ENCODE measurements around the gene BBS9. TPM values are rescaled to one million over a fixed set of nuclear protein-coding genes. Genes with fewer than 3 reads are reported as not detected.

Gene BBS9
- total and polyA plus RNA-seq, 9 of the 15 experiments (the other 6 are each of a cell fraction or from before 2014, with no cell fraction given): 0.77 to 3.3 (median 2.4) TPM

GRCh38 chr7:33109005-33109757, 20.2 kb upstream of the BBS9 start, which contains the start of gene RP9 (continued):
- TF ChIP-seq USF2 (CRISPR knock-in tag; IDR thresholded peaks at IDR 0.05): no peak
- TF ChIP-seq CTCF (IDR thresholded peaks at IDR 0.05 in 2 of 3, conservative IDR thresholded peaks at IDR 0.05 in 1 of 3; ENCODE audit: insufficient read depth in 2 of 3, low read depth in 1 of 3, low read length in 3 of 3): peak; percentile 48 to 86 (median 65); a peak in 5 of 6 replicates
- TF ChIP-seq KAT8 (IDR thresholded peaks at IDR 0.05; ENCODE audit: low read depth): no peak
- TF ChIP-seq ERF (CRISPR knock-in tag; IDR thresholded peaks at IDR 0.05): no peak
- no peak for TF ChIP-seq ARID2 (IDR thresholded peaks at IDR 0.05)
- TF ChIP-seq RAD51 (IDR thresholded peaks at IDR 0.05; ENCODE audit: borderline replicate concordance, low read depth): no peak
- TF ChIP-seq MGA (IDR thresholded peaks at IDR 0.05): 0 out of 2 replicates have a peak, but pooled peaks have one; percentile 11
- peak; percentile 29 for TF ChIP-seq HMGN3 (IDR thresholded peaks at IDR 0.05; ENCODE audit: borderline replicate concordance, extremely low read depth, insufficient read length, low read depth, low read length)
- TF ChIP-seq MITF (IDR thresholded peaks at IDR 0.05): no peak
- peak; percentile 49; the same call in 1 of the 2 replicates for TF ChIP-seq KLF13 (tag; IDR thresholded peaks at IDR 0.05; ENCODE audit: borderline replicate concordance, low read depth)

Measured in K562 (cell line).